T-helper 2 cell treated with Interferon-gamma antibody and Interleukin-4, amounts not matched to agents 5 μg/mL and 100 μg/mL, for 36 hours (primary cell): ENCODE measurements around the gene LMO7.

Source experiments
- DNase-seq: peaks from one replicate; pipeline ENCODE4 v3.0.0; 2021; ENCODE audit warnings: low spot score
- H3K27ac Mint-ChIP-seq: one replicate; pipeline ENCODE4 v1.8.0; 2021; ENCODE audit warnings: mild to moderate bottlenecking, mixed read lengths
- H3K27me3 Mint-ChIP-seq: one replicate; pipeline ENCODE4 v1.8.0; 2021; ENCODE audit warnings: low read depth, mixed read lengths
- H3K36me3 Mint-ChIP-seq: one replicate; pipeline ENCODE4 v1.8.0; 2021; ENCODE audit warnings: low read depth, mixed read lengths
- H3K4me1 Mint-ChIP-seq: one replicate; pipeline ENCODE4 v1.8.0; 2021; ENCODE audit warnings: low read depth, mixed read lengths
- H3K4me3 Mint-ChIP-seq: one replicate; pipeline ENCODE4 v1.8.0; 2022; ENCODE audit warnings: mild to moderate bottlenecking, moderate library complexity, mixed read lengths
- H3K9me3 Mint-ChIP-seq: one replicate; pipeline ENCODE4 v1.8.0; 2021; ENCODE audit warnings: mixed read lengths

LMO7 gene

GRCh38 chr13:75831389-75831788 is 195.3 kb downstream of the LMO7 start:
- Mint-ChIP-seq H3K4me1 (no peaks in the 10 kb centered on the region), H3K27ac (no peak overlapping the region), H3K27me3 (no peaks in the 10 kb centered on the region), H3K36me3 (peaks cover 8% of the 10 kb centered on the region), H3K9me3 (peaks cover 7% of the 10 kb centered on the region), H3K4me3 (no peak overlapping the region)
- DNase-seq = no peak

GRCh38 chr13:75832812-75833211 is 196.7 kb downstream of the LMO7 start:
- Mint-ChIP-seq H3K4me1 (no peaks in the 10 kb centered on the region), H3K4me3 (no peak overlapping the region), H3K9me3 (peaks cover 7% of the 10 kb centered on the region), H3K27me3 (no peaks in the 10 kb centered on the region), H3K36me3 (peaks cover 10% of the 10 kb centered on the region), H3K27ac (no peak overlapping the region)
- DNase-seq = no peak

- Mint-ChIP-seq H3K27ac (no peak overlapping the region), H3K9me3 (no peaks in the 10 kb centered on the region), H3K36me3 (peaks cover 16% of the 10 kb centered on the region), H3K4me1 (no peaks in the 10 kb centered on the region), H3K4me3 (no peak overlapping the region), H3K27me3 (no peaks in the 10 kb centered on the region)
- no peak for DNase-seq
Observed at GRCh38 chr13:75836441-75836840, 200.3 kb downstream of the LMO7 start.

GRCh38 chr13:75838366-75839005 is 202.4 kb downstream of the LMO7 start:
- peaks cover 35% of the 10 kb centered on the region for H3K36me3 Mint-ChIP-seq

GRCh38 chr13:75839406-75839805 is 203.3 kb downstream of the LMO7 start:
- H3K4me1 Mint-ChIP-seq = peaks cover 2% of the 10 kb centered on the region
- H3K36me3 Mint-ChIP-seq = peaks cover 35% of the 10 kb centered on the region
- DNase-seq = no peak
- H3K4me3 Mint-ChIP-seq = no peak overlapping the region
- no peak overlapping the region for H3K27ac Mint-ChIP-seq
- H3K27me3 Mint-ChIP-seq = no peaks in the 10 kb centered on the region
- H3K9me3 Mint-ChIP-seq = peaks cover 5% of the 10 kb centered on the region

More at GRCh38 chr13:75838366-75839005, 202.4 kb downstream of the LMO7 start:
- Mint-ChIP-seq H3K27me3 (no peaks in the 10 kb centered on the region), H3K4me3 (no peak overlapping the region), H3K4me1 (peaks cover 2% of the 10 kb centered on the region), H3K9me3 (peaks cover 5% of the 10 kb centered on the region), H3K27ac (no peak overlapping the region)
- no peak for DNase-seq

- no peak for DNase-seq
- Mint-ChIP-seq H3K27me3 (no peaks in the 10 kb centered on the region), H3K9me3 (peaks cover 5% of the 10 kb centered on the region), H3K4me3 (no peak overlapping the region), H3K36me3 (peaks cover 35% of the 10 kb centered on the region), H3K27ac (no peak overlapping the region), H3K4me1 (peaks cover 2% of the 10 kb centered on the region)
Observed at GRCh38 chr13:75841905-75842304, 205.8 kb downstream of the LMO7 start.

- Mint-ChIP-seq H3K9me3 (peaks cover 5% of the 10 kb centered on the region), H3K4me1 (peaks cover 2% of the 10 kb centered on the region), H3K27me3 (no peaks in the 10 kb centered on the region), H3K4me3 (no peak overlapping the region), H3K27ac (no peak overlapping the region), H3K36me3 (peaks cover 33% of the 10 kb centered on the region)
- DNase-seq = no peak
Observed at GRCh38 chr13:75843074-75843473, 206.9 kb downstream of the LMO7 start.

GRCh38 chr13:75843991-75844390 is 207.9 kb downstream of the LMO7 start:
- peaks cover 33% of the 10 kb centered on the region for H3K36me3 Mint-ChIP-seq
- no peaks in the 10 kb centered on the region for H3K27me3 Mint-ChIP-seq
- peaks cover 2% of the 10 kb centered on the region for H3K4me1 Mint-ChIP-seq

GRCh38 chr13:75847588-75847987 is 211.5 kb downstream of the LMO7 start:
- H3K9me3 Mint-ChIP-seq = peaks cover 5% of the 10 kb centered on the region
- no peaks in the 10 kb centered on the region for H3K4me1 Mint-ChIP-seq
- no peak for DNase-seq
- no peak overlapping the region for H3K27ac Mint-ChIP-seq
- no peaks in the 10 kb centered on the region for H3K27me3 Mint-ChIP-seq
- H3K4me3 Mint-ChIP-seq = no peak overlapping the region
- H3K36me3 Mint-ChIP-seq = peaks cover 21% of the 10 kb centered on the region

More at GRCh38 chr13:75843991-75844390, 207.9 kb downstream of the LMO7 start:
- Mint-ChIP-seq H3K4me3 (no peak overlapping the region), H3K9me3 (peaks cover 5% of the 10 kb centered on the region), H3K27ac (no peak overlapping the region)
- DNase-seq = no peak

- Mint-ChIP-seq H3K27me3 (no peaks in the 10 kb centered on the region), H3K36me3 (peaks cover 20% of the 10 kb centered on the region), H3K4me3 (no peak overlapping the region), H3K4me1 (no peaks in the 10 kb centered on the region), H3K27ac (no peak overlapping the region), H3K9me3 (no peaks in the 10 kb centered on the region)
- DNase-seq = no peak
Observed at GRCh38 chr13:75850916-75851315, 214.8 kb downstream of the LMO7 start.

- no peak for DNase-seq
- Mint-ChIP-seq H3K4me1 (no peaks in the 10 kb centered on the region), H3K27me3 (no peaks in the 10 kb centered on the region), H3K27ac (no peak overlapping the region), H3K4me3 (no peak overlapping the region), H3K36me3 (peaks cover 14% of the 10 kb centered on the region), H3K9me3 (no peaks in the 10 kb centered on the region)
Observed at GRCh38 chr13:75855216-75855615, 219.1 kb downstream of the LMO7 start.

- no peak overlapping the region for H3K27ac Mint-ChIP-seq
- H3K27me3 Mint-ChIP-seq = no peaks in the 10 kb centered on the region
- no peak overlapping the region for H3K4me3 Mint-ChIP-seq
Observed at GRCh38 chr13:75855847-75856246, 219.7 kb downstream of the LMO7 start.

GRCh38 chr13:75857291-75857690 is 221.2 kb downstream of the LMO7 start:
- Mint-ChIP-seq H3K27ac (no peak overlapping the region), H3K27me3 (no peaks in the 10 kb centered on the region), H3K4me1 (peaks cover 1% of the 10 kb centered on the region), H3K4me3 (no peak overlapping the region), H3K9me3 (no peaks in the 10 kb centered on the region), H3K36me3 (peaks cover 7% of the 10 kb centered on the region)
- no peak for DNase-seq

More at GRCh38 chr13:75855847-75856246, 219.7 kb downstream of the LMO7 start:
- no peaks in the 10 kb centered on the region for H3K9me3 Mint-ChIP-seq
- DNase-seq = no peak
- H3K36me3 Mint-ChIP-seq = peaks cover 9% of the 10 kb centered on the region
- no peaks in the 10 kb centered on the region for H3K4me1 Mint-ChIP-seq

GRCh38 chr13:75860935-75861334 is 224.8 kb downstream of the LMO7 start:
- no peak overlapping the region for H3K27ac Mint-ChIP-seq
- H3K4me3 Mint-ChIP-seq = no peak overlapping the region
- H3K9me3 Mint-ChIP-seq = no peaks in the 10 kb centered on the region
- no peaks in the 10 kb centered on the region for H3K36me3 Mint-ChIP-seq
- H3K4me1 Mint-ChIP-seq = peaks cover 6% of the 10 kb centered on the region
- DNase-seq = no peak
- H3K27me3 Mint-ChIP-seq = peaks cover 3% of the 10 kb centered on the region

GRCh38 chr13:75861786-75862185 is 225.7 kb downstream of the LMO7 start:
- H3K4me3 Mint-ChIP-seq = no peak overlapping the region
- H3K27me3 Mint-ChIP-seq = peaks cover 7% of the 10 kb centered on the region

More at GRCh38 chr13:75861786-75862185, 225.7 kb downstream of the LMO7 start:
- Mint-ChIP-seq H3K27ac (no peak overlapping the region), H3K4me1 (peaks cover 6% of the 10 kb centered on the region), H3K9me3 (no peaks in the 10 kb centered on the region), H3K36me3 (no peaks in the 10 kb centered on the region)
- no peak for DNase-seq
